Hepatocyte (in vitro differentiated cells): ENCODE measurements around the gene IER3IP1. TPM values are rescaled to one million over a fixed set of nuclear protein-coding genes. Genes with fewer than 3 reads are reported as not detected.

Source experiments
- DNase-seq: peaks from one replicate; pipeline ENCODE4 v3.0.0-alpha.2; 2016; ENCODE audit warnings: low spot score
- H2AFZ ChIP-seq: fragments of 200-600 bp; sonication (generic); 2 replicates; pipeline ENCODE4 v1.6.0; 2016; ENCODE audit warnings: antibody characterized with exemption, mild to moderate bottlenecking
- H3K27ac ChIP-seq: fragments of 200-600 bp; sonication (generic); 2 replicates; pipeline ENCODE4 v1.5.1; 2016; ENCODE audit warnings: mild to moderate bottlenecking
- H3K27me3 ChIP-seq: fragments of 200-600 bp; sonication (generic); 2 replicates; pipeline ENCODE4 v1.6.1; 2016
- H3K36me3 ChIP-seq: fragments of 200-600 bp; sonication (generic); replicated peaks from 2 replicates; pipeline ENCODE4 v1.5.1; 2016; ENCODE audit warnings: low read depth; ENCODE audit not compliant: insufficient read depth
- H3K4me1 ChIP-seq: fragments of 200-600 bp; sonication (generic); 2 replicates; pipeline ENCODE4 v1.5.1; 2016; ENCODE audit warnings: mild to moderate bottlenecking, moderate library complexity; ENCODE audit not compliant: insufficient read depth
- H3K4me2 ChIP-seq: fragments of 200-600 bp; sonication (generic); 2 replicates; pipeline ENCODE4 v1.6.0; 2016
- H3K4me3 ChIP-seq: fragments of 200-600 bp; sonication (generic); 2 replicates; pipeline ENCODE4 v1.5.1; 2016; ENCODE audit warnings: mild to moderate bottlenecking
- H3K79me2 ChIP-seq: fragments of 200-600 bp; sonication (generic); 2 replicates; pipeline ENCODE4 v1.6.0; 2017; ENCODE audit warnings: mild to moderate bottlenecking
- H3K9me2 ChIP-seq: fragments of 200-600 bp; sonication (generic); replicated peaks from 2 replicates; pipeline ENCODE4 v1.6.0; 2017; ENCODE audit warnings: mild to moderate bottlenecking; ENCODE audit not compliant: insufficient read depth
- H3K9me3 ChIP-seq: fragments of 200-600 bp; sonication (generic); 2 replicates; pipeline ENCODE4 v1.5.1; 2016; ENCODE audit warnings: low read depth, mild to moderate bottlenecking
- H4K20me1 ChIP-seq: fragments of 200-600 bp; sonication (generic); 2 replicates; pipeline ENCODE4 v1.6.0; 2016; ENCODE audit warnings: mild to moderate bottlenecking; ENCODE audit not compliant: insufficient read depth, poor library complexity, severe bottlenecking
- CTCF ChIP-seq: fragments of 200-600 bp; sonication (generic); IDR thresholded peaks from 2 replicates; pipeline ENCODE4 v1.5.1; 2016; ENCODE audit warnings: antibody characterized with exemption, mild to moderate bottlenecking; ENCODE audit not compliant: poor library complexity
- EZH2 ChIP-seq: fragments of 200-600 bp; sonication (generic); IDR thresholded peaks from 2 replicates; pipeline ENCODE4 v1.6.1; 2016; ENCODE audit warnings: antibody characterized with exemption, mild to moderate bottlenecking, borderline replicate concordance
- EZH2phosphoT487 ChIP-seq: fragments of 200-600 bp; sonication (generic); IDR thresholded peaks from one replicate; pipeline ENCODE4 v1.6.1; 2018; ENCODE audit warnings: antibody characterized with exemption, mild to moderate bottlenecking, low read depth, moderate library complexity; ENCODE audit not compliant: unreplicated experiment, severe bottlenecking
- WGBS: methylation state at CpG from one replicate; pipeline ENCODE4 v1.1.6; 2016; ENCODE audit warnings: low lambda C conversion rate; ENCODE audit errors: missing lambda C conversion rate; 5-methylcytosine and 5-hydroxymethylcytosine counted together
- polyA plus RNA-seq: library from polyadenylated mRNA; unstranded; fragments of >200 nt; fragmentation: Nextera tagmentation; extraction: Ambion mirVana; gene quantifications from 2 replicates; pipeline ENCODE4 v1.2.1, GENCODE V29; 2016
- total RNA-seq: library from RNA; depleted of rRNA; stranded (reverse); fragments of >200 nt; gene quantifications from 2 replicates; pipeline ENCODE4 v1.2.3, GENCODE V29; 2014

The IER3IP1 gene
- total and polyA plus RNA-seq, 2 experiments from 2014 or later, result 32.6 to 33.8 TPM

GRCh38 chr18:47149457-47150028 lies 26.6 kb downstream of the IER3IP1 start:
- DNase-seq, result peak; percentile 7

GRCh38 chr18:47146206-47146605 lies 30.0 kb downstream of the IER3IP1 start:
- H3K9me2 ChIP-seq, result no peaks in the 10 kb centered on the region
- peaks cover 15% of the 10 kb centered on the region for H4K20me1 ChIP-seq
- no peak for DNase-seq
- H3K79me2 ChIP-seq, result peaks cover 86% of the 10 kb centered on the region
- H3K9me3 ChIP-seq, result no peaks in the 10 kb centered on the region
- no peaks in the 10 kb centered on the region for H3K27me3 ChIP-seq
- no peak overlapping the region for H2AFZ ChIP-seq
- H3K4me1 ChIP-seq, result peaks cover 10% of the 10 kb centered on the region
- H3K36me3 ChIP-seq, result no peaks in the 10 kb centered on the region
- 95% methylated on average over 3 of the region's 3 CpGs for WGBS
- no peak overlapping the region for H3K4me2 ChIP-seq
- H3K27ac ChIP-seq, result no peak overlapping the region
- no peak for TF ChIP-seq EZH2
- no peak for TF ChIP-seq EZH2phosphoT487
- TF ChIP-seq CTCF, result no peak
- H3K4me3 ChIP-seq, result no peak overlapping the region

More at GRCh38 chr18:47149457-47150028, 26.6 kb downstream of the IER3IP1 start:
- no peaks in the 10 kb centered on the region for H3K9me2 ChIP-seq
- H3K4me3 ChIP-seq, result peak overlapping the region; percentile 69
- WGBS, result 17% methylated on average over 12 of the region's 12 CpGs
- H2AFZ ChIP-seq, result peak overlapping the region; percentile 99
- no peaks in the 10 kb centered on the region for H3K9me3 ChIP-seq
- peaks cover 14% of the 10 kb centered on the region for H3K4me1 ChIP-seq
- no peaks in the 10 kb centered on the region for H3K27me3 ChIP-seq
- peak overlapping the region; percentile 90 for H3K4me2 ChIP-seq
- H4K20me1 ChIP-seq, result peaks cover 5% of the 10 kb centered on the region
- no peaks in the 10 kb centered on the region for H3K36me3 ChIP-seq
- H3K79me2 ChIP-seq, result peaks cover 52% of the 10 kb centered on the region
- H3K27ac ChIP-seq, result peak overlapping the region; percentile 98
- TF ChIP-seq EZH2 (no peak), EZH2phosphoT487 (no peak), CTCF (no peak)

GRCh38 chr18:47143899-47144485 lies 32.2 kb downstream of the IER3IP1 start:
- Histone ChIP-seq H3K9me3 (no peaks in the 10 kb centered on the region), H3K9me2 (no peaks in the 10 kb centered on the region), H3K4me3 (no peak overlapping the region), H4K20me1 (peaks cover 15% of the 10 kb centered on the region), H3K4me2 (no peak overlapping the region), H3K36me3 (no peaks in the 10 kb centered on the region), H3K27ac (no peak overlapping the region), H3K79me2 (peaks cover 88% of the 10 kb centered on the region), H3K27me3 (no peaks in the 10 kb centered on the region), H3K4me1 (peaks cover 3% of the 10 kb centered on the region), H2AFZ (no peak overlapping the region)
- TF ChIP-seq EZH2phosphoT487 (no peak), CTCF (no peak), EZH2 (no peak)
- WGBS, result 99% methylated on average over 4 of the region's 4 CpGs
- DNase-seq, result no peak
